Suprapubic skin (tissue), 4 donors: ENCODE measurements around the gene GRID2.

Experiments
- POLR2A ChIP-seq, 2 donors: fragments of 450-650 bp; IDR thresholded peaks; one replicate each; pipeline ENCODE4 v1.6.1; 2017; ENCODE audit warnings: antibody characterized with exemption in 2 of 2, mild to moderate bottlenecking in 2 of 2, moderate library complexity in 2 of 2
- POLR2AphosphoS5 ChIP-seq, 3 donors: sonication (generic); formaldehyde crosslinking; IDR thresholded peaks; one replicate each; pipeline ENCODE4 v1.6.1; 2017; ENCODE audit warnings: antibody characterized with exemption in 3 of 3
- TF ChIP-seq, protein P1 (sequence below), 2 donors: fragments of 200-600 bp in 1 of 2; fragments of 450-650 bp in 1 of 2; sonication (generic) in 1 of 2; IDR thresholded peaks; one replicate each; pipeline ENCODE4 v1.5.1; 2016 to 2019; ENCODE audit warnings: antibody characterized with exemption in 2 of 2, mild to moderate bottlenecking in 1 of 2, moderate library complexity in 1 of 2

DNA sequence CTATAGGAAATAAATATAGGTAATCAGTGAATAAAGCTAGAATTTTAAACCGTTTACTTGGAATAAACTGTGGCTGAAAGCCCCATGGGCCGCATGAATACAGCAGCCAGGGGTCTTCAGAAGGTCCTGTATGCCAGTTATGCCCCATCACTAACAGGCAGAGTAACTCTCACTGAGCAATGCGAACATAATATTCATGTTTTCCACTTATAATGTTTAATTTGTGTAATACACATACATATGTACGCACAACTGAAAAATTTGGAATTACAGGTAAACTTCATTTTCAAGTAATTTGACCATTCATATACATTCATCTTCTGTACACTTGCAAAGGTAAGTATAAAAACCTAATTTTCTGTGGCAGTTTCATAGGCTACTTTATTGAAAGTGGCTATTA is 998.5 kb downstream of the GRID2 start:
- TF ChIP-seq POLR2AphosphoS5 (IDR thresholded peaks at IDR 0.05) (no peak), POLR2A (IDR thresholded peaks at IDR 0.05) (no peak)
- TF ChIP-seq, protein P1, sequence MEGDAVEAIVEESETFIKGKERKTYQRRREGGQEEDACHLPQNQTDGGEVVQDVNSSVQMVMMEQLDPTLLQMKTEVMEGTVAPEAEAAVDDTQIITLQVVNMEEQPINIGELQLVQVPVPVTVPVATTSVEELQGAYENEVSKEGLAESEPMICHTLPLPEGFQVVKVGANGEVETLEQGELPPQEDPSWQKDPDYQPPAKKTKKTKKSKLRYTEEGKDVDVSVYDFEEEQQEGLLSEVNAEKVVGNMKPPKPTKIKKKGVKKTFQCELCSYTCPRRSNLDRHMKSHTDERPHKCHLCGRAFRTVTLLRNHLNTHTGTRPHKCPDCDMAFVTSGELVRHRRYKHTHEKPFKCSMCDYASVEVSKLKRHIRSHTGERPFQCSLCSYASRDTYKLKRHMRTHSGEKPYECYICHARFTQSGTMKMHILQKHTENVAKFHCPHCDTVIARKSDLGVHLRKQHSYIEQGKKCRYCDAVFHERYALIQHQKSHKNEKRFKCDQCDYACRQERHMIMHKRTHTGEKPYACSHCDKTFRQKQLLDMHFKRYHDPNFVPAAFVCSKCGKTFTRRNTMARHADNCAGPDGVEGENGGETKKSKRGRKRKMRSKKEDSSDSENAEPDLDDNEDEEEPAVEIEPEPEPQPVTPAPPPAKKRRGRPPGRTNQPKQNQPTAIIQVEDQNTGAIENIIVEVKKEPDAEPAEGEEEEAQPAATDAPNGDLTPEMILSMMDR (IDR thresholded peaks at IDR 0.05), result no peak
